ENCODE data around the gene C16orf96.

DNA sequence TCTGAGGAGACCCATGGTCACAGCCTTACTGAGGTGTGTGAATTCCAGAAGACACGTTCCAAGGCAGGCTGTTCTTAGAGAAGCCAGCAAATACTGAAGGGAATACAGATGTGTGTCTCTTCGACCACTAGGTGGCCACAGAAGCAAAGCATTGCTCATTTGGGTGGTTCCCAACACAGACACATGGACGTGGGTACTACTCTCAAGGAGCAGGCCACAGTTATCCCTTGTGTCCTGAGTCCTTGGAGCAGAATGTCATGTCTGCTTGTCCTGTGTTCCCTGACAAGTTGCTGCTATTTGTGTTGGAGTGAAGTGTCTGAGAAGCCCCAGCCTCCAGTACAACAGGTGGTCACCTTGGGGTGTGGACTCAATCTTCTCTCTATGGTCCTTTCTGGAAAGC is 49.7 kb upstream of the C16orf96 start:
- TF ChIP-seq, protein P1, sequence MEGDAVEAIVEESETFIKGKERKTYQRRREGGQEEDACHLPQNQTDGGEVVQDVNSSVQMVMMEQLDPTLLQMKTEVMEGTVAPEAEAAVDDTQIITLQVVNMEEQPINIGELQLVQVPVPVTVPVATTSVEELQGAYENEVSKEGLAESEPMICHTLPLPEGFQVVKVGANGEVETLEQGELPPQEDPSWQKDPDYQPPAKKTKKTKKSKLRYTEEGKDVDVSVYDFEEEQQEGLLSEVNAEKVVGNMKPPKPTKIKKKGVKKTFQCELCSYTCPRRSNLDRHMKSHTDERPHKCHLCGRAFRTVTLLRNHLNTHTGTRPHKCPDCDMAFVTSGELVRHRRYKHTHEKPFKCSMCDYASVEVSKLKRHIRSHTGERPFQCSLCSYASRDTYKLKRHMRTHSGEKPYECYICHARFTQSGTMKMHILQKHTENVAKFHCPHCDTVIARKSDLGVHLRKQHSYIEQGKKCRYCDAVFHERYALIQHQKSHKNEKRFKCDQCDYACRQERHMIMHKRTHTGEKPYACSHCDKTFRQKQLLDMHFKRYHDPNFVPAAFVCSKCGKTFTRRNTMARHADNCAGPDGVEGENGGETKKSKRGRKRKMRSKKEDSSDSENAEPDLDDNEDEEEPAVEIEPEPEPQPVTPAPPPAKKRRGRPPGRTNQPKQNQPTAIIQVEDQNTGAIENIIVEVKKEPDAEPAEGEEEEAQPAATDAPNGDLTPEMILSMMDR (IDR thresholded peaks at IDR 0.05; ENCODE audit: low read depth, low read length): peak; percentile 91
- TF ChIP-seq EZH2phosphoT487 (IDR thresholded peaks at IDR 0.05; ENCODE audit: low read depth): no peak
